Astrocyte (in vitro differentiated cells and primary cell): ENCODE results near the gene CISH. TPM values are rescaled to one million over a fixed set of nuclear protein-coding genes. Genes with fewer than 3 reads are reported as not detected.

Experiments used
- DNase-seq: peaks from one replicate; pipeline ENCODE4 v3.0.0-alpha.2; 2010; ENCODE audit warnings: low read depth
- FAIRE-seq: peaks from 2 replicates; lab custom pipeline; 2011; peaks lifted over from hg19 to GRCh38; lab: Jason Lieb, UNC
- H2AFZ ChIP-seq: 2 replicates; pipeline ENCODE4 v1.6.0; 2012; ENCODE audit warnings: low read depth, low read length, inconsistent platforms
- H3K27ac ChIP-seq: 2 replicates; pipeline ENCODE4 v1.5.1; 2011; ENCODE audit warnings: low read depth, low read length, inconsistent platforms
- H3K27me3 ChIP-seq: 2 replicates; pipeline ENCODE4 v1.6.0; 2011; ENCODE audit warnings: low read length, inconsistent platforms; ENCODE audit not compliant: insufficient read depth
- H3K36me3 ChIP-seq: 2 replicates; pipeline ENCODE4 v1.5.1; 2011; ENCODE audit warnings: low read length, inconsistent platforms; ENCODE audit not compliant: insufficient read depth
- H3K4me1 ChIP-seq: 2 replicates; pipeline ENCODE4 v1.5.1; 2011; ENCODE audit warnings: low read length, inconsistent platforms; ENCODE audit not compliant: insufficient read depth
- H3K4me2 ChIP-seq: 2 replicates; pipeline ENCODE4 v1.6.0; 2012; ENCODE audit warnings: low read length, inconsistent platforms
- H3K4me3 ChIP-seq: 2 replicates; pipeline ENCODE4 v1.5.1; 2011; ENCODE audit warnings: low read depth, mild to moderate bottlenecking, low read length, inconsistent platforms; ENCODE audit not compliant: insufficient read depth
- H3K79me2 ChIP-seq: 2 replicates; pipeline ENCODE4 v1.6.0; 2012; ENCODE audit warnings: mild to moderate bottlenecking, low read length, inconsistent platforms; ENCODE audit not compliant: insufficient read depth
- H3K9ac ChIP-seq: 2 replicates; pipeline ENCODE4 v1.6.0; 2012; ENCODE audit warnings: mild to moderate bottlenecking, low read length, inconsistent platforms
- H3K9me3 ChIP-seq: 2 replicates; pipeline ENCODE4 v1.5.1; 2012; ENCODE audit warnings: low read depth, mild to moderate bottlenecking, low read length, inconsistent platforms; ENCODE audit not compliant: insufficient read depth
- H4K20me1 ChIP-seq: 2 replicates; pipeline ENCODE4 v1.6.0; 2012; ENCODE audit warnings: low read length, inconsistent platforms; ENCODE audit not compliant: insufficient read depth
- H3K27ac Mint-ChIP-seq: one replicate; pipeline ENCODE4 v1.8.0; 2021; ENCODE audit warnings: mild to moderate bottlenecking, mixed read lengths; ENCODE audit not compliant: unreplicated experiment
- H3K27me3 Mint-ChIP-seq: one replicate; pipeline ENCODE4 v1.8.0; 2021; ENCODE audit warnings: low read depth, mixed read lengths; ENCODE audit not compliant: unreplicated experiment
- H3K36me3 Mint-ChIP-seq: one replicate; pipeline ENCODE4 v1.8.0; 2021; ENCODE audit warnings: low read depth, mixed read lengths; ENCODE audit not compliant: unreplicated experiment
- H3K4me1 Mint-ChIP-seq: one replicate; pipeline ENCODE4 v1.8.0; 2021; ENCODE audit warnings: low read depth, mixed read lengths; ENCODE audit not compliant: unreplicated experiment
- H3K4me3 Mint-ChIP-seq: one replicate; pipeline ENCODE4 v1.8.0; 2021; ENCODE audit warnings: mild to moderate bottlenecking, moderate library complexity, mixed read lengths; ENCODE audit not compliant: unreplicated experiment
- H3K9me3 Mint-ChIP-seq: one replicate; pipeline ENCODE4 v1.8.0; 2021; ENCODE audit warnings: mild to moderate bottlenecking, mixed read lengths; ENCODE audit not compliant: unreplicated experiment
- CTCF ChIP-seq: IDR thresholded peaks from 2 replicates; pipeline ENCODE4 v1.5.1; 2011; ENCODE audit warnings: low read depth, mild to moderate bottlenecking, inconsistent platforms, low read length, moderate library complexity; ENCODE audit not compliant: insufficient read depth
- EZH2 ChIP-seq: IDR thresholded peaks from 2 replicates; pipeline ENCODE4 v1.6.1; 2012; ENCODE audit warnings: mild to moderate bottlenecking, low read length, inconsistent platforms; ENCODE audit not compliant: insufficient read depth
- total RNA-seq: library from RNA; stranded (reverse); gene quantifications from 2 replicates; pipeline ENCODE4 v1.2.1, GENCODE V29; 2021

Gene CISH
- total RNA-seq, 1 donor from 2014 or later, result 1.2 TPM

GRCh38 chr3:50594253-50594785 lies 17.3 kb downstream of the CISH start:
- no peak overlapping the region for H3K9ac ChIP-seq
- no peak for DNase-seq
- H3K36me3 ChIP-seq, result no peaks in the 10 kb centered on the region
- H3K4me2 ChIP-seq, result no peak overlapping the region
- no peak overlapping the region for H3K4me3 Mint-ChIP-seq
- peaks cover 3% of the 10 kb centered on the region for H3K27me3 ChIP-seq
- no peaks in the 10 kb centered on the region for H3K4me1 Mint-ChIP-seq
- no peak for TF ChIP-seq EZH2
- no peak for TF ChIP-seq CTCF
- no peak overlapping the region for H3K4me3 ChIP-seq
- H3K9me3 ChIP-seq, result no peaks in the 10 kb centered on the region
- no peaks in the 10 kb centered on the region for H3K9me3 Mint-ChIP-seq
- H4K20me1 ChIP-seq, result no peaks in the 10 kb centered on the region
- no peaks in the 10 kb centered on the region for H3K79me2 ChIP-seq
- no peak for FAIRE-seq
- no peaks in the 10 kb centered on the region for H3K36me3 Mint-ChIP-seq
- no peak overlapping the region for H3K27ac ChIP-seq
- H3K27me3 Mint-ChIP-seq, result peaks cover 24% of the 10 kb centered on the region
- H3K27ac Mint-ChIP-seq, result no peak overlapping the region
- H3K4me1 ChIP-seq, result no peaks in the 10 kb centered on the region
- H2AFZ ChIP-seq, result no peak overlapping the region

GRCh38 chr3:50592568-50592967 lies 19.0 kb downstream of the CISH start:
- DNase-seq (no peak), FAIRE-seq (no peak)
- no peaks in the 10 kb centered on the region for H3K36me3 Mint-ChIP-seq
- Histone ChIP-seq H3K79me2 (no peaks in the 10 kb centered on the region), H3K4me2 (no peak overlapping the region), H3K4me3 (no peak overlapping the region), H3K27me3 (peaks cover 3% of the 10 kb centered on the region), H3K36me3 (no peaks in the 10 kb centered on the region), H3K9ac (no peak overlapping the region), H4K20me1 (no peaks in the 10 kb centered on the region), H3K9me3 (no peaks in the 10 kb centered on the region), H3K27ac (no peak overlapping the region), H3K4me1 (no peaks in the 10 kb centered on the region), H2AFZ (no peak overlapping the region)
- peaks cover 24% of the 10 kb centered on the region for H3K27me3 Mint-ChIP-seq
- no peak overlapping the region for H3K4me3 Mint-ChIP-seq
- TF ChIP-seq CTCF (no peak), EZH2 (no peak)
- H3K27ac Mint-ChIP-seq, result no peak overlapping the region
- H3K9me3 Mint-ChIP-seq, result no peaks in the 10 kb centered on the region
- H3K4me1 Mint-ChIP-seq, result peaks cover under 1% of the 10 kb centered on the region

GRCh38 chr3:50591196-50591741 lies 20.3 kb downstream of the CISH start:
- H3K4me1 ChIP-seq, result no peaks in the 10 kb centered on the region
- peaks cover 3% of the 10 kb centered on the region for H3K27me3 ChIP-seq
- no peaks in the 10 kb centered on the region for H3K9me3 Mint-ChIP-seq
- H3K27me3 Mint-ChIP-seq, result peaks cover 25% of the 10 kb centered on the region
- no peak overlapping the region for H3K27ac Mint-ChIP-seq
- H3K79me2 ChIP-seq, result no peaks in the 10 kb centered on the region
- H3K4me3 ChIP-seq, result no peak overlapping the region
- no peak for DNase-seq
- no peaks in the 10 kb centered on the region for H3K36me3 ChIP-seq
- H3K9me3 ChIP-seq, result no peaks in the 10 kb centered on the region
- H3K4me1 Mint-ChIP-seq, result peaks cover 5% of the 10 kb centered on the region
- H3K36me3 Mint-ChIP-seq, result no peaks in the 10 kb centered on the region
- H3K9ac ChIP-seq, result no peak overlapping the region
- no peak overlapping the region for H3K4me2 ChIP-seq
- TF ChIP-seq CTCF, result no peak
- no peak for FAIRE-seq
- no peak overlapping the region for H3K27ac ChIP-seq
- no peak overlapping the region for H3K4me3 Mint-ChIP-seq
- H2AFZ ChIP-seq, result no peak overlapping the region
- H4K20me1 ChIP-seq, result no peaks in the 10 kb centered on the region
